Occipital lobe (tissue), 2 donors: ENCODE measurements around the gene TNNT2. TPM values are rescaled to one million over a fixed set of nuclear protein-coding genes. Genes with fewer than 3 reads are reported as not detected.

Experiments used
- DNase-seq: peaks from one replicate; lab custom pipeline; 2025; lab: John Stamatoyannopoulos, UW
- total RNA-seq: library from RNA; depleted of rRNA; stranded (reverse); fragments of >200 nt; gene quantifications from one replicate; pipeline ENCODE4 v1.2.3, GENCODE V29; 2014

TNNT2 gene
- total RNA-seq, 1 donor from 2014 or later = not detected

- DNase-seq = no peak
These were observed 58.8 kb downstream of the TNNT2 start for GRCh38 chr1:201318504-201319340.

DNA sequence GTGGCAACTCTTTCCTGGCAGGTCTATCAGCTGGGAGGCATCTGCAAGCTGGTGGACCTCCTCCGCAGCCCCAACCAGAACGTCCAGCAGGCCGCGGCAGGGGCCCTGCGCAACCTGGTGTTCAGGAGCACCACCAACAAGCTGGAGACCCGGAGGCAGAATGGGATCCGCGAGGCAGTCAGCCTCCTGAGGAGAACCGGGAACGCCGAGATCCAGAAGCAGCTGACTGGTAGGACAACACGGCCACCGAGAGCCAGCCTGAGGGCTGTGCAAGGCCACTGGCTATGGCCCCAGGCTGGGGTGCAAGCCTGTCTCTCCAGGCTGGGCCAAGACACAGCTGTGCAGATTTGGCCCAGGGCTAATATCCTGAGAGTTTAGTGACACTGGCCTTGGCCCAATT lies 59.9 kb downstream of the TNNT2 start:
- DNase-seq = no peak

- no peak for DNase-seq
These were observed 60.9 kb downstream of the TNNT2 start for GRCh38 chr1:201316556-201316955.

DNA sequence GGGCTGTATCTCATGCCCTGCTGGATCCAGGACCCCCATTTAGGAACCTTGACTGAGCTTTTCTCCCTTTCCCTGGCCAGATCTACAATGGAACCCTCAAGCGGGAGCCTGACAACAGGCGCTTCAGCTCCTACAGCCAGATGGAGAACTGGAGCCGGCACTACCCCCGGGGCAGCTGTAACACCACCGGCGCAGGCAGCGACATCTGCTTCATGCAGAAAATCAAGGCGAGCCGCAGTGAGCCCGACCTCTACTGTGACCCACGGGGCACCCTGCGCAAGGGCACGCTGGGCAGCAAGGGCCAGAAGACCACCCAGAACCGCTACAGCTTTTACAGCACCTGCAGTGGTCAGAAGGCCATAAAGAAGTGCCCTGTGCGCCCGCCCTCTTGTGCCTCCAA lies 64.4 kb downstream of the TNNT2 start:
- no peak for DNase-seq

DNA sequence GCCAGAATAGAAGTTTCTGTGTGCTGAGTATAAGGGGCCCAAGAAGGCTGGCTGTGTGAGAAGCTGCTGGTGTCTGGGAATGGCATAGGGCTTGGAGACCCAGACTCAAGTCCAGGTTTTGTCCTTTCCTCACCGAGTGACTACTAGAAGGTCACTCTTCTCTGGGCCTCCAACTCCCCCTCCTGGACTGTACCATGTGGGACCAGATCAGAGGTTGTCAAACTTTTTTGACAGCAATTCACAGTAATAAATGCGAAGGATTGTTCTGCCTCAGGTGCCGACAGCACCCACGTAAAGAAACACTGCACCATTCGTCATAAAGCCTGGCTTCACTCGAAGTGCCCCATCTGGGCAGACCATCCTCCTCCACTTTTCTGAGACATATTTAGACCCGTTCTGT lies 65.2 kb downstream of the TNNT2 start:
- DNase-seq = no peak

DNA sequence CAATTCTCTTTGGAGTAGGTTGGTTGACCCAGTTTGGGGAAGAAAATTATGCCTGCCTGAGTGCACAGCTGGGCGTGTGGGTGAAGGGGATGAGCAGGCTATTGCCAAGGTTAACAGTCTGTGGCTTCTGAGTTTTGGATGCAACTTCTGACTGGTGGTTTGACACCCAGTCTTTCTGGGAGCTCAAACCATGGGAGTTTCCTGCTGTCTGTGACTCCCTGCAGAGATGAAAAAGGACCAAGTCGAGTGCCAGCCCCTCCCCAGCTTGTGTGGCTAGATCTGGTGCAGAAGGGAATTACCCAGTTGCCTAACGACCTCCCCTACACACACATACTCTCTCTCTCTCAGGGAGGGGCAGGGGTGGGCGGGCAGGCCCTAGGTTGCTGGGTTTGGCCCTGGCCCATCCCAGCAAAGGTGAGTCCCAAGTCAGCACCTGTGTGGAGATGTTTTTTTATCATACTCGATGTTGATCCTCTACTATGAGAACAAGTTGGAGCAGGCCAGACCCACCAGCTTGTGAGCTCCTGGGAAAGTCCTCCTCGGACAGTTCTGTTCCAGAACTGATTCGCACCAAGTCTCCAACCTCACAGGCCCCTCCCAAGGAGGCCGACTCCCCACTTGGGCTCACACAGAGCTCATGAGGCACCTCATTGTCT lies 66.0 kb downstream of the TNNT2 start:
- no peak for DNase-seq

GRCh38 chr1:201310986-201311355 lies 66.5 kb downstream of the TNNT2 start:
- no peak for DNase-seq

- DNase-seq = no peak
These were observed 67.1 kb downstream of the TNNT2 start for GRCh38 chr1:201310251-201310985.

- DNase-seq = peak; percentile 7
These were observed 68.1 kb downstream of the TNNT2 start for GRCh38 chr1:201309416-201309815.

Other genes with a start within 250 kb of the TNNT2 start
- gene TMEM9, start 223.2 kb downstream of the TNNT2 start, total RNA-seq = 54.4 TPM
- not detected for gene IGFN1, start 186.9 kb downstream of the TNNT2 start, total RNA-seq
- 0.16 TPM for gene PKP1, start 94.2 kb downstream of the TNNT2 start, total RNA-seq
- gene LAD1, start 21.6 kb upstream of the TNNT2 start, total RNA-seq = not detected
- gene TNNI1, start 44.0 kb upstream of the TNNT2 start, total RNA-seq = not detected
- gene PHLDA3, start 91.5 kb upstream of the TNNT2 start, total RNA-seq = 9.8 TPM
- gene CSRP1, start 129.4 kb upstream of the TNNT2 start, total RNA-seq = 16.8 TPM
- gene NAV1, start 161.4 kb upstream of the TNNT2 start, total RNA-seq = 38.8 TPM